Endometrial microvascular endothelial cells (primary cell): ENCODE data around the gene TRPM2. TPM values are rescaled to one million over a fixed set of nuclear protein-coding genes. Genes with fewer than 3 reads are reported as not detected.

Experiments used
- in situ Hi-C: cut with HindIII; loops from 2 replicates; pipeline ENCODE4 v1.10.0; 2017; ENCODE audit warnings: low sequenced_read_pairs, low pct_unique_long_range_greater_than_20kb; ENCODE audit errors: inconsistent ontology term
- total RNA-seq: library from RNA; depleted of rRNA; stranded (reverse); fragments of >200 nt; gene quantifications from one replicate; pipeline ENCODE4 v1.2.3, GENCODE V29; 2015; ENCODE audit errors: inconsistent ontology term

TRPM2 gene
- total RNA-seq, 1 donor from 2014 or later: 19.0 TPM

DNA sequence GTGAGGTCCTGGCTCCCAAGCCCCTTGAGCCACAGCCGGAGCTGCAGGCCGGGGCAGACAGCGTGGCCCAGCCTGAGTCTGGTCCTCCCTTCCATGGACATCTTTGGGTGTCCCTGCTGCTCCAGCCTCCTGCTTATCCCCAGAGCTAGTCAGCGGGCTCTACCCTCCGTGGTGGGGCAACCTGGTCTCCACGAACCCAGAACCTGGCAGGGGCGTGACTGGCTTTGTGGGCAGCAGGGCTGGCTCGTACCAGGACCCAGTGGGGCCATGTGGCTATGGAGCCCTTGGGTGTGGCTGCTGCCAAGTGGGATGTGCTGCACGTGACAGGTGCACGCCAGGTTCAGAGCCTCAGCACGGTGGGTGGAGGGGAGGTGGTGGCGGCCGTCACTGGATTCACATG lies 32.6 kb upstream of the TRPM2 start:
- in situ Hi-C loops: no loop called here

DNA sequence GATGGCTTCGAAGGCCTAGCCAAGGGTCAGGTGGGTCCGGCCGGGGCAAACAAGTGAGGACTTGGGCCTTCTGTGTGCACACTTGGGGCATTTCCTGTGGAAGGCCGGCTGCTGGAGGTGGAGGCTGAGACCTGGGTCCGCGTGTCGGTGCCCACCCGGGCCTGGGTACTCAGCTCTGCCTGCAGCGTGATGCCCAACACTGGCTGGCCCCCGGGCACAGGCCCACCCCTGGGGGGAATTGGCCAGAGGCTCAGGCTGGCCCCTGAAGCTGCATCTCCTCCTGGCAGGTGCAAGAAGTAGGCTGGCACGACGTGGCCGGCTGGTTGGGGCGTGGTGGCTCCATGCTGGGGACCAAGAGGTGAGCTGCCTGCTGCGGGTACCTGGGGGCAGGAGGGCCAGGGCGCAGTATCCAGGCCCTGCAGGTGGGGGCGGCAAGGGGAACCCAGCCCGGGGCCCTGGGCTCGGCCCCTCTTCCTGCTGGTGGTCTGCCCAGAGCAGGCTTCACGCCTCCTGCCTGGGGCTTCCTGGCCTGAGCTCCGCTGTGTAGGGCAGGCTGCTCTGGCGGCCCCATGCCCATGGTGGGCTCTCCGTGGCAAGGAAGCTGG lies 31.5 kb upstream of the TRPM2 start:
- in situ Hi-C loops: no loop called here

DNA sequence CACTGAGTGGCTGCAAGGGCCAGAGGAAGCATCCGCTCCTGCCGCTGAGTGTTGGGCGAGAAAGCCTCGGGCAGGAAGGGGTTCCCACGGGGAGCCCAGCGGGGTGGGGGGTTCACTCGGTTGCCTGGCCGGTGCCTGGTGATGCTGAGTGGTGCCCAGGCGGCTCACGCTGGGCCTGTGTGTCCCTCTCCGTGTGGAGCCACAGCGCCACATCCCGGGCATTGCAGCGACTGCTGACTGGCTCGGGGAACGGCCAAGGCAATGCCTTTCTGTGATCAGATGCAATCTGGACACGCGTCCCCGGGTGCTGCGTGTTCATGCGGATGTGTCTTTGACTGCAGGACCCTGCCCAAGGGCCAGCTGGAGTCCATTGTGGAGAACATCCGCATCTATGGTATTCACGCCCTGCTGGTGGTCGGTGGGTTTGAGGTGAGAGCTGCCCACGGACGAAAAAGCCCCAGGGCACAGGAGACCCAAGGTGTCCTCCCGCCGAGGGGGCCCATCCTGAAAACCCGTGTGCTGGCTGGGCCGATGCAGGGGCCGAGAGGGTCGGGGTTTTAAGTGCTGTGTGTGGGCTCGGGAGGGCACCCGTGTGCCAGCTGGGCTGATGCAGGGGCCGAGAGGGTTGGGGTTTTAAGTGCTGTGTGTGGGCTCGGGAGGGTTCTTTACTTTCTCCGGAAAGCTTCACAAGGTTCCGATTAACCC lies 30.6 kb upstream of the TRPM2 start:
- in situ Hi-C loops: no loop called here

DNA sequence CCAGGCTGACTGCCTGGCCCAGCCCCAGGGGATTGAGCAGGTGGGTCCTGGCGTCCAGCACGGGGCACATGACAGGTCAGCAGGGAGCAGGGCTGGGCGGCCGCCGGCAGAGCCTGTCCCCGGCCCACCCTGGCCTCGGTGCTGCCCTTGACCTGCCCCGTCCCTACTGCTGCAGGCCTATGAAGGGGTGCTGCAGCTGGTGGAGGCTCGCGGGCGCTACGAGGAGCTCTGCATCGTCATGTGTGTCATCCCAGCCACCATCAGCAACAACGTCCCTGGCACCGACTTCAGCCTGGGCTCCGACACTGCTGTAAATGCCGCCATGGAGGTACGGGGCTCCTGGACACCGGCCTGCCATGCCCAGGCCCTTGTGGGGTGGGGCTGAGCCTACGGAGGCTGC lies 29.8 kb upstream of the TRPM2 start:
- in situ Hi-C loops: no loop called here

DNA sequence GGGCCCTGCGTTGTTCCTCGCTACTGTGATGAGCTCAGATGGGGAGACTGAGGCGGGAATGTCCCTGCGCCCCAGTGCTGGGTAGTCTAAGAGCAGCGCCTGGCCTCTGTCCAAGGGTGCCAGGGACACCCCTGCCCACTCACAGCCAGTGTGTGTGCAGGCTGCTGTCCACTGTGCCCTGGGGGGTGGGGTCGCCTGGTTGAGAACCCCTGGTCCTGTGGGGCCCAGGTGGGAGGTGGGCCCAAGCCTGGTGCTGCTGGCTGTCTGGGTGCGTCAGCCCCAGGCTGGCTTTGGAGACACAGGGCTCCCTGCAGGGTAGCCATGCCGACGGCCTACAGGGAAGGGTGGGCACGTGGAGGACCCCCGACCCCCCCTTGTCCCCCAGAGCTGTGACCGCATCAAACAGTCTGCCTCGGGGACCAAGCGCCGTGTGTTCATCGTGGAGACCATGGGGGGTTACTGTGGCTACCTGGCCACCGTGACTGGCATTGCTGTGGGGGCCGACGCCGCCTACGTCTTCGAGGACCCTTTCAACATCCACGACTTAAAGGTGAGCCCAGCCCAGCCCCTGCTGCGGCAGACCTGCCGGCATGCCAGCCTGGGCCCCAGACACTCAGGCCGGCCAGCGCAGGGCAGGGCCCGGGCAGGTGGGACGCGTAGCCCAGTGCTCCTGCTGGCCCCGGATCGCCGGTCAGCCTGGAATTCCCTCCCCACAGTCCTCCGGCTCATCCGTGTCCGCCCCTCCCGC lies 29.1 kb upstream of the TRPM2 start:
- in situ Hi-C loops: no loop called here

DNA sequence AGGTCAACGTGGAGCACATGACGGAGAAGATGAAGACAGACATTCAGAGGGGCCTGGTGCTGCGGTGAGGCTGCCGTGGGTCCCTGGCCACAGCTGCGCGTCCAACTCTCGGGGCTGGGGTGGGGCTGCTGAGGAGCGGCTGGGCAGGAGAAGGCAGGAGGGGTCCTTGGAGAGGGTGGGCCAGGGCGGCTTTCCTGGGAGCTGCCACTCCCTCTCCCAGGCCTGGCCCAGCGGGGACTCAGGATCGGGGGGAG lies 28.6 kb upstream of the TRPM2 start:
- in situ Hi-C loops: no loop called here

DNA sequence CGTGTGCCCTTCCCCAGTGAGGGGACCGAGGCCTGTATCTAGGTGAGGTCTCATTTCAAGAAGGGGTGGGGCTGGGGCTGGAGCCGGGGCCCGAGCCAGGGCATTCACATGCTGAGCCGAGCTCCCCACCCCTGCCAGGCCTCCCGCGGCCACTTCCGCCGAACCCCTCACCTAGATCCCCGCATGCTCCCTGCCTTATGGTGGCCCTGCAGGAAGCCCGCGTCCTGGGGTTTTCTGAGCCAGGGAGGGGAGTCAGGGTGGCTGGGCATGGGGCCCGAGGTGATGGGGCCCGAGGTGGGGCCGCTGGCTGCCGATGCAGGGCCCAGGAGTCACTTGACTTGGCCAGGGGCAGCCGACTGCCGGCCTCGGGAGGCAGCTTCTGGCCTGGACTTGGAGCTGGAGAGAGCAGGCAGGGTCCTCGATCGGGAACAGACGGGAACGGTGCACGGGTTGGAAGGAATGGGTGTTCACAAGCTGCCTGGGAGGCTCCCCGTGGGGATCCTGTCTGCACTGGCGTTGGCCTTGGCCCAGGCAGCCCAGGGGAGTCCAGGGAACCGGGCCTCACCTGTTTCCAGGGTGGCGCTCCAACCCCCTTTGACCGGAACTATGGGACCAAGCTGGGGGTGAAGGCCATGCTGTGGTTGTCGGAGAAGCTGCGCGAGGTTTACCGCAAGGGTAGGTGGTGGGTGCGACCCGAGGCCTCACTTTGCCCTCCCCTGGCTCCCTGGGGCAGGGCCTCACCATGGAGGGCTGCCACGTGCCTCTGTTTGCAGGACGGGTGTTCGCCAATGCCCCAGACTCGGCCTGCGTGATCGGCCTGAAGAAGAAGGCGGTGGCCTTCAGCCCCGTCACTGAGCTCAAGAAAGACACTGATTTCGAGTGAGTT lies 27.8 kb upstream of the TRPM2 start:
- in situ Hi-C loops: no loop called here

DNA sequence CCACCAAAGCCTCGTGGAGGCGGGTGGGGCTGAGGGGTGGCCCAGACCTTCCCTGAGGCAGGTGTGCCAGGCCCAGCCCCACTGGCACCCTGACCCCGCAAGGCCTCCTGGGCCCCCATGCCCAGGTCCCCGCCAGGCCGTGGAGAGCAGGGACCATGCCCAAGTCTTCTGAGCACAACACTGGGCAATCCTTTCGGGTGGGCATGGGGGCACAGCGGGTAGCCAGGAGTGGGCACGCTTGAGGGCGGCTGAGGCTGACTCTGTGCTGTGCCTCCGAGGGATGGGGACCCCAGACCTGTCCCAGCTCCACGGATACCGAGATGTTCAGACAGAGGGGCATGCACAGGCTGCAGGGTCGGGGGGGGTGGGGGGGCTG lies 27.2 kb upstream of the TRPM2 start:
- in situ Hi-C loops: no loop called here

DNA sequence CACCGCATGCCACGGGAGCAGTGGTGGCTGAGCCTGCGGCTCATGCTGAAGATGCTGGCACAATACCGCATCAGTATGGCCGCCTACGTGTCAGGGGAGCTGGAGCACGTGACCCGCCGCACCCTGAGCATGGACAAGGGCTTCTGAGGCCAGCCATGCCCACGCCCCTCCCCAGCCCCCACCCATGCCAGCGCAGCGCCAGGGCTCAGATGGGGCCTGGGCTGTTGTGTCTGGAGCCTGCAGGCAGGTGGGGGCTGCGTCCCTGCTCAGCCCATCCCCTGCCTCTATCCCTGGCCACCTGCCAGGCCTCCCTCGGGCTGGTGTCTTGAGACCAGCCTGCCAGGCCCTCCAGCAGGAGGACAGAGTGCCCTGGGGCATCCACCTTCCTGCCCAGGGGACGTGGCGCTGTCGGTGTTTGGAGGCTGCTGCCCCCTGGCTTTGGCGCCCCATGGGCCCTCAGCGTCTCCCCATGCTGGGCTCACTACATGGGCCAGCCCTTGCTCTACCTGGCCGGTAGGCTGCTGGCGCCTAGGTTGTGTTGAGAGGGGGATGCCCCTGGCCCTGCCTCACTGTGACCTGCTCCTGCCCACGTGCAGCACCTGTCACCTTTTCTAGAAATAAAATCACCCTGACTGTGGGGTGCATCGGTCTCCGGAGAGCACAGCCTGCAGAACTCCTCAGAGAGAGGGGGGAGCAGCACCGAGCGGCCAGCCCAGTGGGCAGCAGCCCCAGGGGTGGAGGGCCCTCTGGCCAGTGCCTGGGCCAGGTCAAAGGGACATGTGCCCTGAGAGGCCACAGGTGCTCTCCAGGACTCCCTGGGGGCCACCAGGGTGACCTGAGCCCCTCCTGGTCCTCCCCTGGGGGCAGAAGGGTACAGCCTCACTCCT lies 26.5 kb upstream of the TRPM2 start:
- in situ Hi-C loops: no loop called here

DNA sequence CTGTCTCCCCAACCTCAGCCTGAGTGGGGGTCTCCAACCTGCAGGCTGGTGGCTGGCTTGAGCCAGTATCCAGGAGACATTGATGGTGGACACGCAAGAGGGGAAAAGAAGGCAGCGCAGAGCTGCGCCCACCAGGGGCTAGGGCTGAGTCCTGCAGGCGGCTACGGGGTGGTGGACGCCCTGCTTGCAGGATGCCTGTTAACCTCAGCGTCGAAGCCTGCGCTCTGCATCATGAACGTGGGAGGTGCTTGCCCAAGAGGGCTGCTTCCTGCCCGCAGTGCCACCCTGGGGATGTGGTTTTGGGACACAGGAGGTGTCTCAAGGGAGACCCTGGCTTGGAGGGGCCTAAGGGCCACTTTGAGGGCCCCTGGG lies 25.8 kb upstream of the TRPM2 start:
- in situ Hi-C loops: no loop called here

DNA sequence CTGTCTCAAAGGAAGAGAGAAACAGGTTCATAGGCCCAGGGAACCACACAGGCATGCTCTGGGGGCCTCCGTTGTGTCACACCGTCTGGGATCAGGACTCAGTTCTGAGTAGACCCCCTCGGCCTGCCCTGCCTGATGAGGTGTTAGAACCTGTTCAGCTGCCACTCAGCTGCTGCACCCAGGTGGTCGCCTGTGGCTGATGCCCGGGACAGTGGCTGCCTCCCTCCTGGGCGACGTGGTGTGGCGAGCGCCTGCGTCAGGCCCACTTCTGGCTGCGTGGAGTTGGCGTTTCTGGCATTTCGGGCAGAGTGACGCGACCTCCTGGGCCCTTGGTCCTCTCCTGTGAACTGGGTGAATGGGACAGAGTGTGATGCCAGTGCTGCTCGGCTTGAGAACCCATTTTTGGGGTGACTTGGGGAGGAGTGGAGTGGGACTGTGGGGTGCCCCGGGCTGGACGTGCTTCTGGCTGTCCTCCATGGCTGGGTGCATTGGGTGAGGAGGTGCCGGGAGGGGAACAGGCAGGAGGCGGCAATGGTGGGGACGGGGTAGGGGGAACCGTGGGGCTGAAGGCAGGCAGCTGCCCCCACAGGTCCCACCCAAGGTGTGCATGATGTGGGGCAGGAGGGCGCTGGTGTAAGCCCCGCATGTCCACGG lies 25.1 kb upstream of the TRPM2 start:
- in situ Hi-C loops: no loop called here

DNA sequence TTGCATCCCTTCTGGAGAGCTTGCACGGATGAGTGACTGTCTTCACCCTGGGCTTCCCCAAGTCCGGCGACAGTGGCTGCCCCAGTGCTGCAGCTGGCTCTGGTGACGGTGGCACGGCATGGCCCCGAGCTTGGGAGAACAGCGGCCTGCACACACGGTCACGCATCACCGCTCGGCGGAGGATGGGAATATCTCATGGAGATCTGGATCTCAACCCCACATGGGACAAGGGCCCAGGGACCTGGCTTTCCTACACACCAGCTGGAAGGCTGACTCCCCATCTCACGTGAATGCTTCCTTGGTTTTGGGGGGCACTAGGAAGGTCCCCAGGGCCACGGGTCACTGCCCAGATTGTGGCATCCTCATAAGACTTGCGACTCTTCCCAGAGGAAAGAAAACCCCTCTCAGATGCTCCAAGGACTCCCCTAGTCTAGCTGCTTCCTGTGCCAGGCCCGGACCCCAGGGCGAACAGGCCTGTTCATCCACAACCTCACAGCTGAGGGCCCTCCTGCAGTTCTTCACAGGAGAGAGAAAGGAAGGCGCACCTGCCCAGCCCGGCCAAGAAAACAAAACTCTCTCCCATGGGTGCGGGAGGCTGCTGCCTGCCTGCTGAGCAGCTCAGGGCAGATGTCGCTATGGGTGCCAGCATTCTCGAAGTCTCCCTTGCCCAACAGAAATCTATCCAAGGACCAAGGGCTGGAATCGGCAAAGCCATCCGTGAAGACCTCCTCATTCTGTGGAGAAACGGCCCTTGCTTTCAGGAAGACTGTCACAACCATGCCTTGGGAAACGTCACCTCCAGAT lies 24.1 kb upstream of the TRPM2 start:
- in situ Hi-C loops: no loop called here

DNA sequence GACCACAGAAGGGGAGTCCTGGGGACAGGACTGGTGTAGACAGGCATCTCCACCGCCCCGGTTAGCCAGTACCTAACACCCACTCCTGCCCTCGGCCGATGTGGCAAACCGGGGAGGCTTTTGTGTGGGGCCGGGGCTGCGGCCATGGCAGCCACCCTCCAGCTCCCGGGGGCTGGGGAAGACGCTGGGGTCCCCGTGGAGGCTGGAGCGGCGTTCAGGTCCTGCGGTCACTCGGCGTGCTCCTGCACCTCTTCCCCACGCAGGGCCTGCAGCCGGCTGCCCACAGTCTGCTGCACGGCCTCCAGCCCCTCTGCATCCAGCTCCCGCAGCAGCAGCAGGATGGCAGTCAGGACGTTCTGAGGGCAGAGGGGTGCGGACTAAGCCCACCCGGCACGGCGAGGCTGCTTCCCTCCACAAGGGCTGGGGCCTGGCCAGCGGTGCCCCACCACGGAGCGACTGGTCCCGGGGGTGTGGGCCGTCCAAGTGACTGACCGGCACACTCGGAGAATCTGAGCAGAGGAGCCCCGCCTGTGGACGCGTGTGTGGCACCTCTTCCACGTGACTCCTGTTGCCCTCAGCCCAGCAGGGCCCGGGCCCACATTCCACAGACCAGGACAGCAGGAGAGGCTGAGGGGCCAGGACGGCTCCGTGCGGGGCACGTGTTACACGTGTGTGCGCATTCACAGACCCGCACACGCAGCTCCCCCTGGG lies 23.3 kb upstream of the TRPM2 start:
- in situ Hi-C loops: no loop called here

DNA sequence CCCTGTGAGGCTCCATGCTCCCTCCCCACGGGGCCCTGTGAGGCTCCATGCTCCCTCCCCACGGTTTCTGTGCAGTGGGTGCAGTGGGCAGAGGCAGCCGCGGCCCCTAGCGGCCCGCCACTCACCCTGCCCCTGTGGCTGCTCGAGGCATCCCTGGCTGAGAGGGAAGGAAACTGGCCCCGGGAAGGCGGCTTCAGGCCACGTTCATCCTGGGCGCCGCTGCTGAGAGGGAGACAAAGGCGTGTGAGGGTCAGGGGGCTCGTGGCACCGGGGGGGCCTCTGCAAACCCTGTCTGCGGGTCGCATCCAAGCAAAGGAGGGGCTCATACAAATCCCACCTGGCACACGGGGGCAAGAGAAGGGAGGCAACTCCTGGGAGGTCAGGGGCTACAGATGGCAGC lies 22.7 kb upstream of the TRPM2 start:
- in situ Hi-C loops: no loop called here

DNA sequence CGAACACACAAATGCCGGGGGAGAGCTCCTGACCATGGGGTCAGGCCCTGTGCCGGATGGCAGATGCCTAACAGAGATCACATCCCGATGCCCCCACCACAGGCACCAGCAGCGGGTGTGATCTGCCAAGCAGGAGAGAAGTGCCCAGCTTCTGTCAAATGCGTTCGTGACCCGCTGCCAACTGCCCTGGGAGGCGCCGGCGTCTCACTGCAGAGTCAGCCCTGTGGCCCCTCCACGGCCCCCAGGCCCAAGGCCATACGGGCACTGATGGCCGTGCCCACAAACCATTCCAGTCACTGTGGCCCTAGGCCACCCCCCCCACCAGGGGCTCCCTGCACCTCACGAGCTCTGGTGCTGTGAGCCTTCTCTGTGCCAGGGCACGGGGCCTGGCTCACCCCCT lies 22.2 kb upstream of the TRPM2 start:
- in situ Hi-C loops: no loop called here

DNA sequence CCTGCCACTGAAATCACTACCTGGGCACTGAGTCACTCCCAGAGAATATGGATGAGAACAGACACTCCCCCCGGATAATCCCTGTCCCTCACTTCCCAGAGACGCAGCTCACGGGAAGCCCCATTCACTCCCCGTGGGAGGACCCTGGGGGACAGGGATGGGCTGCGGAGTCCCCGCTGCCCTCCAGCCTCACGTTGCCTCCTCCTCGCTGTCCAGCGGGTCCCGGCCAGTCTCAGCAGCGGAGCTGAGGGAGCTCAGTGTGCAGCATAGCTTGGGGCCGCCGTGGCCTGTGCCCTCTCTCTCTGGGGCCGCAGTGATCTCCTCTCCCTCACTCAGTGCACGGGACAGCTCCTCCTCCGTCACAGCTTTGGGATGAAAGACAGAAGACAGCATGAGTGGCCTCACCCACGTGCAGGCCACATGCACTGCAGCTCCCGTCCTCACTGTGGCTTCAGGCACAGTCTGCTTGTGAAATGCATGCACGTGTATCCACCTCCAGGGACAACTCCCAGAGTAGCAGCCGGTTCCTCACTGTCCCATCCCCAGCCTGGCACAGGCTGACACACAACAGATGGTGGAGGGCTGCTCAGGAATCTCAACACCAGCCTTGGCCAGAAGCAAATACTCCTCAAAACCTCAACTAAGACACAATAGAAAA lies 21.6 kb upstream of the TRPM2 start:
- in situ Hi-C loops: no loop called here

DNA sequence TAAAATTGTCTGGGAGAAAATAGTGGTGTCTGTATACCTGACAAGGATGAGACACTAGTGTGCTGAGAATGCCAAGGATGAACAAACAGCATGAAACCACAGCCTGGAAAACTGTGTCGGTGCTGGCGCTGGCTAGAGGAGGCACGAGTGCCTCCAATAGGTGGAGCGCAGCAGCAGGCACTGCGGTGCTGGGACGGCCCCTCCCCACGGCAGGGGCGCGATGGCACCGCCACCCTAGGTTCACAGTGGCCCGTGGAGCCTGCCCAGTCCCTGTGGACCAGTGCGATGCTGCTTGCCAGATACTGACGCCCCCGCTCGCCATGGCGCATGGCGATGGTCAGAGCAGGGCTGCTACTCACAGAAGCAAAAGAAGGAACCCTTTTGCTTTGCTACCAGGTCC lies 21.0 kb upstream of the TRPM2 start:
- in situ Hi-C loops: no loop called here
